ENCODE measurements around the gene MUC4. TPM values are rescaled to one million over a fixed set of nuclear protein-coding genes. Genes with fewer than 3 reads are reported as not detected.

MUC4 gene
- total RNA-seq, 2 experiments from 2014 or later = 0.09 to 0.14 TPM

DNA sequence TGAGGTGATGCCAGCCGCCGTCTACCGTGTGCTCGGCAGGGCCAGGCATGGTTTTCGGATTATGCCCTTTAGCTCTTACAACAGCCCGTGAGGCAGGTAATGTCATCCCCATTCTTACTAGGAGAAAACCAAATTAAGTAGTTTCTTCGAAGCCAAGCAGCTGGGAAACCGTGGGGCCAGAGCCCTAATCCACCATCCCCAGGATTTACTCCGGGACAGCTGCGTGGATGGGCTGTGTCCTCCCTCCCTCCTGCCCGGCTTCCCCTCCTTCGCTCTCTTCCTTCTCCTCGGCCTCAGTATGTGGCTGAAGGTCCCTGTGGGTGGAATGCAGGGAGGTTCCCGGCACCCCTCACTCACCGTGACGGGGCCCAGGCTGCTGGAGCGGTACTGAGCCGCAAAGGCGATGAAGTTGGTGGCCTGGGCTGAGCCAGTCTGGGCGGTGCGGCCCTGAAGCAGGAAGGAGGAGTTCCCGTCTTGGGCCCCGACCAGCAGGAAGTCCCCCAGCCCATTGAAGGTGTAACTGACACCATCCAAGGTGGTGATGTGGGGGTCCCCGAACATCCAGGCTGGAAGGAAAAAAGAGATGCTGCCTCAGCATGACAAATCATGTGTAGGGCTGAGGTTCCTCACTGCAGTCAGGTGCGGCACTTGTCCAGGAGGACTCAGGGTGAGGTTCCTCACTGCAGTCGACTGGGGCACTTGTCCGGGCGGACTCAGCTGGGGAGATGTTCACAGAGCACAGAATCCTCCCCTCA lies 48.5 kb downstream of the MUC4 start:
- H3K27ac Mint-ChIP-seq = no peak overlapping the region
- POLR2A ChIA-PET = no interaction called here
- no peak overlapping the region for H3K4me3 Mint-ChIP-seq
- H3K9me3 Mint-ChIP-seq (ENCODE audit: low read depth) = no peaks in the 10 kb centered on the region
- CTCF ChIA-PET = interaction anchor here (1.2 kb wide), 1 partner anchor 87 kb away, joined by 3 read pairs; no protein-coding TSS in a partner anchor
- H3K36me3 Mint-ChIP-seq (ENCODE audit: low read depth) = no peaks in the 10 kb centered on the region
- intact Hi-C loops (cut with DNase I, micrococcal nuclease) = no loop called here
- peaks cover 37% of the 10 kb centered on the region for H3K27me3 Mint-ChIP-seq
- DNase-seq (no peak), ATAC-seq (no peak)
- no peaks in the 10 kb centered on the region for H3K4me1 Mint-ChIP-seq

- ChIA-PET POLR2A (no interaction called here), CTCF (no interaction called here)
- intact Hi-C loops (cut with DNase I, micrococcal nuclease) = no loop called here
- H3K27me3 Mint-ChIP-seq = peaks cover 41% of the 10 kb centered on the region
- H3K4me3 Mint-ChIP-seq = no peak overlapping the region
- H3K27ac Mint-ChIP-seq = no peak overlapping the region
- no peaks in the 10 kb centered on the region for H3K9me3 Mint-ChIP-seq (ENCODE audit: low read depth)
- H3K36me3 Mint-ChIP-seq (ENCODE audit: low read depth) = no peaks in the 10 kb centered on the region
- ATAC-seq = no peak
- H3K4me1 Mint-ChIP-seq = no peaks in the 10 kb centered on the region
- DNase-seq = no peak
Observed at GRCh38 chr3:195762611-195763010, 49.1 kb downstream of the MUC4 start.

GRCh38 chr3:195762249-195762585 lies 49.5 kb downstream of the MUC4 start:
- Mint-ChIP-seq H3K27ac (no peak overlapping the region), H3K4me3 (no peak overlapping the region), H3K4me1 (no peaks in the 10 kb centered on the region), H3K27me3 (peaks cover 42% of the 10 kb centered on the region), H3K9me3 (ENCODE audit: low read depth) (no peaks in the 10 kb centered on the region), H3K36me3 (ENCODE audit: low read depth) (no peaks in the 10 kb centered on the region)
- ATAC-seq (no peak), DNase-seq (no peak)
- POLR2A ChIA-PET = no interaction called here
- CTCF ChIA-PET = no interaction called here
- intact Hi-C loops (cut with DNase I, micrococcal nuclease) = no loop called here

- DNase-seq (no peak), ATAC-seq (no peak)
- H3K4me1 Mint-ChIP-seq = peaks cover 4% of the 10 kb centered on the region
- POLR2A ChIA-PET = no interaction called here
- H3K27ac Mint-ChIP-seq = no peak overlapping the region
- no peak overlapping the region for H3K4me3 Mint-ChIP-seq
- H3K9me3 Mint-ChIP-seq (ENCODE audit: low read depth) = no peaks in the 10 kb centered on the region
- intact Hi-C loops (cut with DNase I, micrococcal nuclease) = no loop called here
- CTCF ChIA-PET = no interaction called here
- no peaks in the 10 kb centered on the region for H3K36me3 Mint-ChIP-seq (ENCODE audit: low read depth)
- peaks cover 46% of the 10 kb centered on the region for H3K27me3 Mint-ChIP-seq
Observed at GRCh38 chr3:195761567-195762248, 50.0 kb downstream of the MUC4 start.

DNA sequence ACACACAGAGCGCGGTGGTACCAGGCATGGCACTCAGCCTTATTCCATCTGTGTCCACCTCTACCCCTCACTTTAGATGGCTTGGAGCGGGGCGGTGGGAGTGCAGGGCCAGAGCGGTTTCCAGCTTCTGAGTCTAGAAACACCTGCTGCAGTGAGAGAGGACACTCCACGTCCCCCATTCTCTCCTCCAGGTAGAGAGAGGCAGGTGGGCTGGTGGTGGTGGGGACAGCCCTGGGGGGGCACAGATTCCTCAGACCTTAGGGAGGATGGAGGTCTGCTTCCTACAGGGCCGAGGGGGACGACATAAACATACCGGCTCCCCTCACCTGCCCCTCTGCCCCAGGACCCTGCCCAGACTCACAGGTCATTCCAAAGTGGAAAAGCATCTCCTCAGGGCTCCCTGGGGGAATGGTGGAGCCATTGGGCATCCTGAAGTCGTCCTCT lies 50.6 kb downstream of the MUC4 start:
- CTCF ChIA-PET = no interaction called here
- Mint-ChIP-seq H3K27ac (no peak overlapping the region), H3K27me3 (peaks cover 46% of the 10 kb centered on the region), H3K36me3 (ENCODE audit: low read depth) (no peaks in the 10 kb centered on the region), H3K4me3 (no peak overlapping the region), H3K4me1 (peaks cover 4% of the 10 kb centered on the region), H3K9me3 (ENCODE audit: low read depth) (no peaks in the 10 kb centered on the region)
- DNase-seq (no peak), ATAC-seq (no peak)
- intact Hi-C loops (cut with DNase I, micrococcal nuclease) = no loop called here
- POLR2A ChIA-PET = no interaction called here

- no peak for DNase-seq
- Mint-ChIP-seq H3K27me3 (peaks cover 46% of the 10 kb centered on the region), H3K4me1 (peaks cover 9% of the 10 kb centered on the region), H3K4me3 (no peak overlapping the region), H3K36me3 (ENCODE audit: low read depth) (no peaks in the 10 kb centered on the region), H3K9me3 (ENCODE audit: low read depth) (no peaks in the 10 kb centered on the region), H3K27ac (no peak overlapping the region)
- ChIA-PET CTCF (no interaction called here), POLR2A (no interaction called here)
- intact Hi-C loops (cut with DNase I, micrococcal nuclease) = no loop called here
- ATAC-seq = no peak
Observed at GRCh38 chr3:195760345-195761122, 51.2 kb downstream of the MUC4 start.

- no peak for DNase-seq
- CTCF ChIA-PET = no interaction called here
- Mint-ChIP-seq H3K4me1 (peaks cover 9% of the 10 kb centered on the region), H3K27me3 (peaks cover 38% of the 10 kb centered on the region), H3K4me3 (no peak overlapping the region), H3K27ac (no peak overlapping the region), H3K9me3 (ENCODE audit: low read depth) (no peaks in the 10 kb centered on the region), H3K36me3 (ENCODE audit: low read depth) (no peaks in the 10 kb centered on the region)
- intact Hi-C loops (cut with DNase I, micrococcal nuclease) = no loop called here
- POLR2A ChIA-PET = interaction anchor here (0.5 kb wide), 1 partner anchor 241 kb away, joined by 6 read pairs; no protein-coding TSS in a partner anchor
- no peak for ATAC-seq
Observed at GRCh38 chr3:195758721-195759353, 52.9 kb downstream of the MUC4 start.

DNA sequence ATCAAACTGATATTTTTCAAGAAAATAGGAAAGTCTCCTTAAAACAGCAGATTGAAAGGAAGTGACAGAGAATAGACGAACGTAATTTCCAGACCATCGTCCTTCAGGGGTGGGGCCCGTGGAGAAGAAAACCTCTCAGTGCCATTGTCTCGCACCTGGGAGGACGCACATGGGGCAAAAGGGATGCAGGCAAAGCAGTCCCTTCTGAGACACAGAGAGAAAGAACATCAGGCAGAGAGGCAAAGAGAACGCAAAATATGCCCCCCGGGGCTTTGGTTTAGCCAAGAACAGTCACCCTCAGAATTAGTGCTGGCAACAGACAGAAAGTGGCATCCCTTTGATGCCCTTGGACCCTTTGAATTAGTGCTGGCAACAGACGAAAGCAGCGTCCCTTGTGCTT lies 53.9 kb downstream of the MUC4 start:
- no peaks in the 10 kb centered on the region for H3K9me3 Mint-ChIP-seq (ENCODE audit: low read depth)
- H3K36me3 Mint-ChIP-seq (ENCODE audit: low read depth) = no peaks in the 10 kb centered on the region
- POLR2A ChIA-PET = no interaction called here
- H3K27ac Mint-ChIP-seq = no peak overlapping the region
- H3K4me3 Mint-ChIP-seq = no peak overlapping the region
- ATAC-seq (no peak), DNase-seq (no peak)
- CTCF ChIA-PET = no interaction called here
- intact Hi-C loops (cut with DNase I, micrococcal nuclease) = no loop called here
- peaks cover 11% of the 10 kb centered on the region for H3K4me1 Mint-ChIP-seq
- peaks cover 29% of the 10 kb centered on the region for H3K27me3 Mint-ChIP-seq

GRCh38 chr3:195757438-195757770 lies 54.3 kb downstream of the MUC4 start:
- peaks cover 11% of the 10 kb centered on the region for H3K4me1 Mint-ChIP-seq
- CTCF ChIA-PET = no interaction called here
- no peak overlapping the region for H3K4me3 Mint-ChIP-seq
- intact Hi-C loops (cut with DNase I, micrococcal nuclease) = no loop called here
- H3K27ac Mint-ChIP-seq = no peak overlapping the region
- no peaks in the 10 kb centered on the region for H3K9me3 Mint-ChIP-seq (ENCODE audit: low read depth)
- peaks cover 29% of the 10 kb centered on the region for H3K27me3 Mint-ChIP-seq
- ATAC-seq = no peak
- no peaks in the 10 kb centered on the region for H3K36me3 Mint-ChIP-seq (ENCODE audit: low read depth)
- POLR2A ChIA-PET = no interaction called here
- no peak for DNase-seq

DNA sequence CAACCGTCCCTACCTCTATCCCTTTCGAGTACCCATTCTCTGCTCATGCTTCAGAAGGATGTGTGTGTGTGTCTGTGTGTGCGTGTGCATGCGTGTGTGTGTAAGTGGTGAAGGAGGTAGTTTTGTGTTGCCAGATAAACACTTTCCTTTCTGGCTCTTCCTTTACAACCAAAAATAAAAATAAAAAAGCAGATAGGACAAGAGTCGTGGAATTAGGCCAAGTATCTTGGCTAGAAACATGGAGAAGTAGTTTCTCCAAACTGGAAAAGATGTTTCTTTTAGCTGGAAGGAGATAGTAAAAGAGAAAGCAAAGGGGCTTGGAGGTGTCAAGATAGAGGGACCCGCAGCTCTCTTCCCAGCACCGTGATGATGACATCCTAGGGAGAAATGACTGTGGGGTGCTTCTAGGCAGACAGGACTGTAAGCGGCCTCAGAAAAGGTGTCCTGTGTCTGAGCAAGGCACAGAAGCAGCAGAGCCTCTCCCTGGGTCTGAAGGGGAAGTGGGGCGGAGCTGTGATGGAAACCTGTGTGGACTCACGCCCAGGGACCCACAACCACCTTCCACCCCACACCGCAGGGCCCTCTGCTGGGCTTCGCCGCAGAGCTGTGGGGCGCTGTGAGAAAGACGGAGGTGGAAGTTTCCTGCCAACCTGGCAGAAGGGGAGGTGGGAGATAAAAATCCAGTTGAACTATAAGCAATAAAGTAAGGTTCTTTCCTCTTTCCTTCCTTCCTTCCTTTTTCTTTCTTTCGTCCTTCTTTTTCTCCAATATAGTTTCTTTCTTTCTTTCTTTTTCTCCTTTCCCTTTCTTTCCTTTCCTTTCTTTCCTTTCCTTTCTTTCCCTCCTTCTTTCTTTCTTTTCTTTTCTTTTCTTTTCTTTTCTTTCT lies 55.7 kb downstream of the MUC4 start:
- Mint-ChIP-seq H3K4me3 (no peak overlapping the region), H3K27ac (no peak overlapping the region), H3K36me3 (ENCODE audit: low read depth) (no peaks in the 10 kb centered on the region), H3K4me1 (peaks cover 11% of the 10 kb centered on the region), H3K9me3 (ENCODE audit: low read depth) (no peaks in the 10 kb centered on the region), H3K27me3 (peaks cover 29% of the 10 kb centered on the region)
- intact Hi-C loops (cut with DNase I, micrococcal nuclease) = no loop called here
- POLR2A ChIA-PET = no interaction called here
- ATAC-seq = peak; percentile 90
- CTCF ChIA-PET = interaction anchor here (1.8 kb wide), 1 partner anchor 59 kb away, joined by 3 read pairs; no protein-coding TSS in a partner anchor
- peak; percentile 59 for DNase-seq

- ChIA-PET CTCF (interaction anchor here (0.7 to 1.8 kb wide), 2 partner anchors 60 to 95 kb away, joined by 3 read pairs; no protein-coding TSS in a partner anchor), POLR2A (no interaction called here)
- intact Hi-C loops (cut with DNase I, micrococcal nuclease) = no loop called here
- DNase-seq (no peak), ATAC-seq (no peak)
- no peaks in the 10 kb centered on the region for H3K36me3 Mint-ChIP-seq (ENCODE audit: low read depth)
- no peak overlapping the region for H3K4me3 Mint-ChIP-seq
- peaks cover 22% of the 10 kb centered on the region for H3K27me3 Mint-ChIP-seq
- no peak overlapping the region for H3K27ac Mint-ChIP-seq
- no peaks in the 10 kb centered on the region for H3K9me3 Mint-ChIP-seq (ENCODE audit: low read depth)
- H3K4me1 Mint-ChIP-seq = peaks cover 11% of the 10 kb centered on the region
Observed at GRCh38 chr3:195755391-195755790, 56.3 kb downstream of the MUC4 start.

Measured in activated CD4-positive, alpha-beta T cell treated with anti-CD3 and anti-CD28 coated beads for 36 hours (primary cell).